WI38 (cell line): ENCODE measurements around the gene DPP9.

ENCODE experiments used
- H3K4me3 ChIP-seq: 2 replicates; pipeline ENCODE4 v1.5.1; 2011; ENCODE audit warnings: low read depth, mild to moderate bottlenecking, control low read depth, low read length
- TF ChIP-seq, protein P1 (sequence below): IDR thresholded peaks from 2 replicates; pipeline ENCODE4 v1.5.1; 2012; ENCODE audit warnings: low read depth, mild to moderate bottlenecking, control low read depth, low read length

DPP9 gene

DNA sequence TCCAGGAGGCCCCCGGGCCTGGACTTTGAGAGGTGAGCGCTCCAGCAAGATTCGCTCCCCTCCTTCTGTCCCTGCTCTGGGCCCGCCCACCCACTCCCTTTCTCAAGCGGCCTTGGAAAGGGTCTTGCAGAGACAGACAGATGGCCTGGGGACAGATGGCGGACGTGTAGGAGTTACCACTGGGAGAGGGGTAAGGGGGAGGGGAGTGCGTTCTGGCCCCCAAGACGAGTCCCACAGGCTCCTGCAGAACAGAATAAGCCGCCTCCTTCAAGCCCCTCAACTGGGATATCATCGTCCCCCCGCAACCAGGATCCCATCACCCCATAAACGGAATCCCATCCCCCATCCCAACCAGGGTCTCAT, 87.9 kb downstream of the DPP9 start:
- peak overlapping the region; percentile 34 for H3K4me3 ChIP-seq
- TF ChIP-seq, protein P1, sequence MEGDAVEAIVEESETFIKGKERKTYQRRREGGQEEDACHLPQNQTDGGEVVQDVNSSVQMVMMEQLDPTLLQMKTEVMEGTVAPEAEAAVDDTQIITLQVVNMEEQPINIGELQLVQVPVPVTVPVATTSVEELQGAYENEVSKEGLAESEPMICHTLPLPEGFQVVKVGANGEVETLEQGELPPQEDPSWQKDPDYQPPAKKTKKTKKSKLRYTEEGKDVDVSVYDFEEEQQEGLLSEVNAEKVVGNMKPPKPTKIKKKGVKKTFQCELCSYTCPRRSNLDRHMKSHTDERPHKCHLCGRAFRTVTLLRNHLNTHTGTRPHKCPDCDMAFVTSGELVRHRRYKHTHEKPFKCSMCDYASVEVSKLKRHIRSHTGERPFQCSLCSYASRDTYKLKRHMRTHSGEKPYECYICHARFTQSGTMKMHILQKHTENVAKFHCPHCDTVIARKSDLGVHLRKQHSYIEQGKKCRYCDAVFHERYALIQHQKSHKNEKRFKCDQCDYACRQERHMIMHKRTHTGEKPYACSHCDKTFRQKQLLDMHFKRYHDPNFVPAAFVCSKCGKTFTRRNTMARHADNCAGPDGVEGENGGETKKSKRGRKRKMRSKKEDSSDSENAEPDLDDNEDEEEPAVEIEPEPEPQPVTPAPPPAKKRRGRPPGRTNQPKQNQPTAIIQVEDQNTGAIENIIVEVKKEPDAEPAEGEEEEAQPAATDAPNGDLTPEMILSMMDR: no peak

DNA sequence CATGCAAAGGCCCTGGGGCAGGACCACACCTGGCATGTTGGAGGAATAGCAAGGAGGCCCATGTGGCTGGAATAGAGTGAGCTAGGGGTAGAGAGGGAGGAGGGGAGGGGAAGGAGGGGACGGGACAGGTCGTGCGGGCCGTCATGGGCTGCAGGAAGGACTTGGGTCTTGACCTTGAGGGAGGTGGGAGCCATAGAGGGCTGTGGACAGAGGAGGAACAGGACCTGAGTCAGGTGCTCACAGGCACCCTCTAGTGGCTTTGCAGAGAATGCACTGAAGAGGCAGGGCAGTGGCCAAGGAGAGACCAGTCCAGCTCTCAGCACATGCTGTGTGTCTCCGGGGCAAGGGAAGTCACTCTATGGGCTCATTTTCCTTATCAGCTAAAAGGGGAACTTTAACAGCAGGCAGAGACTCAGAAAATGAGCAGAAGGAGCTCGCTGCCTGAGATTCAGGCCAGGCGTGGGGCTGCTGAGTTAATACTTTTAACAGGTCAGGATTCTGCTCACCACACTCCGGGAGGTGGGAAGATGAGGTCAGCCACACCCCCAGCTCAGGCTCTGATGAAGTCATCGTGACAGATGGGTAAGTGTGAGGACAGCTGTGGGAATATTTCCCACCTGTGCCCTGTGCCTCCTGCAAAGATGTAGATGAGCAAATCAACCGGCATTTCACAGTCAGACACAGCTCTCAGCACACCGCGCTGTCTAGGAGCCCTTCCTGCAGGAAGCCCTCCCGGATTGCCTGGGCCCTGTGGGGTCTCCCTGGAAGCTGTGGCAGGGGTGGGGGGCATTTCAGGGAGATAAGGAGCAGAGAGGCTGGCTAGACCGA, 90.3 kb downstream of the DPP9 start:
- H3K4me3 ChIP-seq: no peak overlapping the region
- TF ChIP-seq, protein P1: peak; percentile 86
